Neural crest cell (in vitro differentiated cells): ENCODE results near the gene CDH23. TPM values are rescaled to one million over a fixed set of nuclear protein-coding genes. Genes with fewer than 3 reads are reported as not detected.

Experiments
- DNase-seq: peaks from one replicate; pipeline ENCODE4 v3.0.0; 2021; ENCODE audit warnings: low read depth, mixed read lengths, low spot score
- H3K27ac Mint-ChIP-seq: one replicate; pipeline ENCODE4 v1.8.0; 2021; ENCODE audit warnings: mild to moderate bottlenecking, mixed read lengths; ENCODE audit not compliant: unreplicated experiment
- H3K27me3 Mint-ChIP-seq: 2 replicates; pipeline ENCODE4 v1.8.0; 2021; ENCODE audit warnings: low read depth, mild to moderate bottlenecking, mixed read lengths
- H3K36me3 Mint-ChIP-seq: 2 replicates; pipeline ENCODE4 v1.8.0; 2021; ENCODE audit warnings: low read depth, mild to moderate bottlenecking, mixed read lengths
- H3K4me1 Mint-ChIP-seq: 2 replicates; pipeline ENCODE4 v1.8.0; 2021; ENCODE audit warnings: mixed read lengths
- H3K4me3 Mint-ChIP-seq: one replicate; pipeline ENCODE4 v1.8.0; 2021; ENCODE audit warnings: mild to moderate bottlenecking, mixed read lengths
- H3K9me3 Mint-ChIP-seq: 2 replicates; pipeline ENCODE4 v1.8.0; 2021; ENCODE audit warnings: mixed read lengths
- CTCF ChIP-seq: fragments of 200-600 bp; sonication (generic); conservative IDR thresholded peaks from 2 replicates; pipeline ENCODE4 v1.5.0; 2021; ENCODE audit warnings: antibody characterized with exemption, mild to moderate bottlenecking
- total RNA-seq: library from RNA; stranded (reverse); gene quantifications from 2 replicates; pipeline ENCODE4 v1.2.1, GENCODE V29; 2021

The CDH23 gene
- total RNA-seq, 1 donor from 2014 or later, result 2.6 TPM

DNA sequence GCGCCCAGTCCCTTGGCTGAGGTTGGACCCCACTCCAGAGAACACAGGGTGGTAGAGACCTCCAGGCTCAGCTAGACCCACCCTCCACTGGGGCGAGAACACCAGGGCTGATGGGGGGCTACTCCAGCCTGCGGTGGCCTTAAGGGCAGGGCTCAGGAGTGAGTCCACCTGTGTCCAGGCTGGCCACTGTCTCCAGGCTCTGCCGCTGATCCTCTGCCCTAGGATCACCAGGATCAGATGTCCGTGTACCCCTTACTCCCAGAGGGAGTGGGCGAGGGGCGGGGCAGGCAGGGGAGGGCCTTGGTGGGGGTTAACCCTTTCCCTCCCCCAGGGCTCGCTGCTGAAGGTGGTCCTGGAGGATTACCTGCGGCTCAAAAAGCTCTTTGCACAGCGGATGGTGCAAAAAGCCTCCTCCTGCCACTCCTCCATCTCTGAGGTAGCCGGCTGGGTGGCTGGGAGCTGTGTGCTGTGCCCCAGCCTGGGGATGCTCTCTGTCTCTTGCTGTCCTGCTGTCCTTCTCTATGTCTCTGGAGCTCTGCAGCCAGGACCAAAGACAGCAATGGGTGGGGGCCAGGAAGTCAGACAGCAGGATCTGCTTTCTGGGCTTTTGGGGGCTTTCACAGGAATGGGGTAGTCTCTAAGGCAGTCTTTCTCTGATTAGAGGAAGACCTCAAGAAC is 416.3 kb downstream of the CDH23 start:
- H3K27me3 Mint-ChIP-seq, result no peaks in the 10 kb centered on the region
- peaks cover 4% of the 10 kb centered on the region for H3K4me1 Mint-ChIP-seq
- H3K9me3 Mint-ChIP-seq, result no peaks in the 10 kb centered on the region
- H3K27ac Mint-ChIP-seq, result no peak overlapping the region
- H3K4me3 Mint-ChIP-seq, result no peak overlapping the region
- H3K36me3 Mint-ChIP-seq, result peaks cover 10% of the 10 kb centered on the region
- no peak for TF ChIP-seq CTCF
- no peak for DNase-seq

- peaks cover 10% of the 10 kb centered on the region for H3K36me3 Mint-ChIP-seq
- H3K4me1 Mint-ChIP-seq, result no peaks in the 10 kb centered on the region
- H3K9me3 Mint-ChIP-seq, result no peaks in the 10 kb centered on the region
- TF ChIP-seq CTCF, result no peak
- H3K4me3 Mint-ChIP-seq, result no peak overlapping the region
- DNase-seq, result no peak
- no peaks in the 10 kb centered on the region for H3K27me3 Mint-ChIP-seq
- no peak overlapping the region for H3K27ac Mint-ChIP-seq
Measured at GRCh38 chr10:71814922-71815411, 418.2 kb downstream of the CDH23 start.

- TF ChIP-seq CTCF, result no peak
- H3K9me3 Mint-ChIP-seq, result no peaks in the 10 kb centered on the region
- H3K36me3 Mint-ChIP-seq, result peaks cover 10% of the 10 kb centered on the region
- H3K27me3 Mint-ChIP-seq, result no peaks in the 10 kb centered on the region
- no peak for DNase-seq
- no peaks in the 10 kb centered on the region for H3K4me1 Mint-ChIP-seq
- H3K27ac Mint-ChIP-seq, result no peak overlapping the region
- H3K4me3 Mint-ChIP-seq, result no peak overlapping the region
Measured at GRCh38 chr10:71815515-71816130, 418.9 kb downstream of the CDH23 start.

DNA sequence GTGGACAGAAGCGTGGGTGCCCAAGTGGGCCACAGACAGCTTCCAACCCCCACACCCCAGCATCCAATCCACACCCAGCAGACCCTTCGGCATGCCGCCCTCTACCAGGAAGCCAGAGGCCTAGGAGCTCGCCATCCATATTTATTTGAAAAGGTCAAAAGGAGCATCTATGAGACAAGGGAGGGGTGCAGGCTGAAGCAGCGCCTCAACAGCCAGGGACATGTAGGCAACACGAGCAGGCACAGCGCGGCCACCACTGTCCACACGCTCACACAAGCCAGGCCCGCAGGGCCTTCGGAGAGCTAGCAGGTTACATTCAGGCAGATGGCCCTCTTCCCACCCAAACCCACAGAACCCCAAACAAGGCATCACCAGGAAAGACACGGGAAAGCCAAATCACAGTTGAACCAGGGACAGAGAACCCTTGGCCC is 419.7 kb downstream of the CDH23 start:
- no peak for TF ChIP-seq CTCF
- DNase-seq, result no peak
- Mint-ChIP-seq H3K27me3 (no peaks in the 10 kb centered on the region), H3K4me1 (no peaks in the 10 kb centered on the region), H3K4me3 (no peak overlapping the region), H3K27ac (peak overlapping the region; percentile 50), H3K9me3 (no peaks in the 10 kb centered on the region), H3K36me3 (peaks cover 13% of the 10 kb centered on the region)

DNA sequence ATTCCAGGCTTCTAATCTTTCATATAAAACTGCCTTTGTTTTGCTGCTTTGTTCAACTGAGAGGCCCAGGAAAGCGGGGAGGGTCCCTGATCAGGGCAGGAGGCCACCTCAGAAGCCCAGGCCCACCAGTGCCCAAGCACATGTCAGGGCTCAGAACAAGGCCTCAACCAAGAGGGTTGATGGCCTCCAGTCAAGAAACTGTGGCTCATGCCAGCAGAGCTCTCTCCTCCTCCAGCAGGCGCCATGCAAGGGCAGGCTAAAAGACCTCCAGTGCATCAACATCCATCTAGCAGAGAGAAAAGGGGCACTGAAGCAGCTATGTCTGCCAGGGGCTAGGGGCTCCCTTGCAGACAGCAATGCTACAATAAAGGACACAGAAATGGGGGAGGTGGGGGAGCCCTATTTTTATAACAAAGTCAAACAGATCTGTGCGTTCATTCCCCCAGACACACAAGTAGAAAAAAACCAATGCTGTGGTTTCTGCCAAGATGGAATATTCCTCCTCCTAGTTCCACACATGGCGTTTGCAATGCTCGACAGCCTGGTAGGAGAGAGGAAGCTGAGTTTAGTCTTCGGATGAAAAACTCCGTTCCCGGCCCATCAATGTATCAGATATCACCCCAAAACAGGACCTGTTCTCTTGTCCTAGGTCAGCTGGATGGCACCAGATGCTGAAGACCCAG is 420.4 kb downstream of the CDH23 start:
- Mint-ChIP-seq H3K9me3 (no peaks in the 10 kb centered on the region), H3K36me3 (peaks cover 13% of the 10 kb centered on the region), H3K4me1 (no peaks in the 10 kb centered on the region), H3K4me3 (no peak overlapping the region), H3K27ac (no peak overlapping the region), H3K27me3 (no peaks in the 10 kb centered on the region)
- no peak for DNase-seq
- no peak for TF ChIP-seq CTCF
